Panc1 (cell line): ENCODE measurements around the gene PRIMPOL.

ENCODE experiments used
- POLR2AphosphoS5 ChIP-seq: IDR thresholded peaks from 2 replicates; pipeline ENCODE4 v1.6.1; 2012; ENCODE audit warnings: mild to moderate bottlenecking, low read depth, low read length, moderate library complexity
- SIN3A ChIP-seq: IDR thresholded peaks from 2 replicates; pipeline ENCODE4 v1.6.1; 2012; ENCODE audit warnings: low read depth, mild to moderate bottlenecking, low read length, moderate library complexity, borderline replicate concordance; ENCODE audit not compliant: insufficient read depth
- TF ChIP-seq, protein P1 (sequence below), 2 experiments: IDR thresholded peaks; 2 replicates each; pipeline ENCODE4 v1.6.1; 2011 to 2012; ENCODE audit warnings: low read depth in 2 of 2, control low read depth in 1 of 2, low read length in 1 of 2, mild to moderate bottlenecking in 1 of 2, moderate library complexity in 1 of 2; ENCODE audit not compliant: insufficient read depth in 1 of 2
- TF ChIP-seq, protein P2 (sequence below): fragments of 450-650 bp; IDR thresholded peaks from 2 replicates; pipeline ENCODE4 v1.5.1; 2017; ENCODE audit warnings: mild to moderate bottlenecking

DNA sequence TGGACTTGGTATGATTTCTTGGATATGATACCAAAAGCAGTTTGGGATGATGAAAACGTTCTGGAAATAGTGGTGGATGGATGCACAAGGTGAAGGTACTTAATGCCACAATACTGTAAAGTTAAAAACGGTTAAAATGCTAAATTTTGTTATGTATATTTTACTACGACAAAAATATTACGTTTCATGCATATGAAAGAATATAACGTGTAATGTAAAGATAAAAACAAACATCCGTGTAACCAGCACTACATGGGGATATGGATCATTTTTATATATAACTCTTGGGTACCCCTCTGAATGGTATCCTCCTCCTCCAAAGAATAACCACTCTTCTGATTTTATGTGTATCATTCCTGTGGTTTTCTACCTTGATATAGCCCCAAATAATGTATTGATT is 85.2 kb downstream of the PRIMPOL start:
- no peak for TF ChIP-seq SIN3A
- TF ChIP-seq POLR2AphosphoS5: no peak
- TF ChIP-seq, protein P1, sequence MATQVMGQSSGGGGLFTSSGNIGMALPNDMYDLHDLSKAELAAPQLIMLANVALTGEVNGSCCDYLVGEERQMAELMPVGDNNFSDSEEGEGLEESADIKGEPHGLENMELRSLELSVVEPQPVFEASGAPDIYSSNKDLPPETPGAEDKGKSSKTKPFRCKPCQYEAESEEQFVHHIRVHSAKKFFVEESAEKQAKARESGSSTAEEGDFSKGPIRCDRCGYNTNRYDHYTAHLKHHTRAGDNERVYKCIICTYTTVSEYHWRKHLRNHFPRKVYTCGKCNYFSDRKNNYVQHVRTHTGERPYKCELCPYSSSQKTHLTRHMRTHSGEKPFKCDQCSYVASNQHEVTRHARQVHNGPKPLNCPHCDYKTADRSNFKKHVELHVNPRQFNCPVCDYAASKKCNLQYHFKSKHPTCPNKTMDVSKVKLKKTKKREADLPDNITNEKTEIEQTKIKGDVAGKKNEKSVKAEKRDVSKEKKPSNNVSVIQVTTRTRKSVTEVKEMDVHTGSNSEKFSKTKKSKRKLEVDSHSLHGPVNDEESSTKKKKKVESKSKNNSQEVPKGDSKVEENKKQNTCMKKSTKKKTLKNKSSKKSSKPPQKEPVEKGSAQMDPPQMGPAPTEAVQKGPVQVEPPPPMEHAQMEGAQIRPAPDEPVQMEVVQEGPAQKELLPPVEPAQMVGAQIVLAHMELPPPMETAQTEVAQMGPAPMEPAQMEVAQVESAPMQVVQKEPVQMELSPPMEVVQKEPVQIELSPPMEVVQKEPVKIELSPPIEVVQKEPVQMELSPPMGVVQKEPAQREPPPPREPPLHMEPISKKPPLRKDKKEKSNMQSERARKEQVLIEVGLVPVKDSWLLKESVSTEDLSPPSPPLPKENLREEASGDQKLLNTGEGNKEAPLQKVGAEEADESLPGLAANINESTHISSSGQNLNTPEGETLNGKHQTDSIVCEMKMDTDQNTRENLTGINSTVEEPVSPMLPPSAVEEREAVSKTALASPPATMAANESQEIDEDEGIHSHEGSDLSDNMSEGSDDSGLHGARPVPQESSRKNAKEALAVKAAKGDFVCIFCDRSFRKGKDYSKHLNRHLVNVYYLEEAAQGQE (IDR thresholded peaks at IDR 0.05; ENCODE audit: insufficient read depth in 1 of 2, low read depth in 2 of 2, low read length in 1 of 2): no peak
- TF ChIP-seq, protein P2, sequence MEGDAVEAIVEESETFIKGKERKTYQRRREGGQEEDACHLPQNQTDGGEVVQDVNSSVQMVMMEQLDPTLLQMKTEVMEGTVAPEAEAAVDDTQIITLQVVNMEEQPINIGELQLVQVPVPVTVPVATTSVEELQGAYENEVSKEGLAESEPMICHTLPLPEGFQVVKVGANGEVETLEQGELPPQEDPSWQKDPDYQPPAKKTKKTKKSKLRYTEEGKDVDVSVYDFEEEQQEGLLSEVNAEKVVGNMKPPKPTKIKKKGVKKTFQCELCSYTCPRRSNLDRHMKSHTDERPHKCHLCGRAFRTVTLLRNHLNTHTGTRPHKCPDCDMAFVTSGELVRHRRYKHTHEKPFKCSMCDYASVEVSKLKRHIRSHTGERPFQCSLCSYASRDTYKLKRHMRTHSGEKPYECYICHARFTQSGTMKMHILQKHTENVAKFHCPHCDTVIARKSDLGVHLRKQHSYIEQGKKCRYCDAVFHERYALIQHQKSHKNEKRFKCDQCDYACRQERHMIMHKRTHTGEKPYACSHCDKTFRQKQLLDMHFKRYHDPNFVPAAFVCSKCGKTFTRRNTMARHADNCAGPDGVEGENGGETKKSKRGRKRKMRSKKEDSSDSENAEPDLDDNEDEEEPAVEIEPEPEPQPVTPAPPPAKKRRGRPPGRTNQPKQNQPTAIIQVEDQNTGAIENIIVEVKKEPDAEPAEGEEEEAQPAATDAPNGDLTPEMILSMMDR: no peak
